Measurements from ENCODE around the gene CFAP74.
"Not testable (repeated sequence)": the region's sequence is repeated elsewhere in the genome, so short reads cannot be mapped to it uniquely, and the experiment has no call there.

The CFAP74 gene

GRCh38 chr1:1988061-1988945 is 15.3 kb downstream of the CFAP74 start:
- Histone ChIP-seq H3K9ac (ENCODE audit: low read length) (no peak overlapping the region), H3K36me3 (ENCODE audit: control insufficient read depth, low read depth, low read length) (no peaks in the 10 kb centered on the region), H3K4me1 (ENCODE audit: control insufficient read depth, low read depth, low read length) (no peaks in the 10 kb centered on the region), H3K27ac (ENCODE audit: low read length) (no peak overlapping the region), H3K4me3 (ENCODE audit: low read length) (no peak overlapping the region), H3K27me3 (ENCODE audit: control insufficient read depth, insufficient read depth, low read length) (no peaks in the 10 kb centered on the region), H3K9me3 (ENCODE audit: control insufficient read depth, low read depth, low read length) (no peaks in the 10 kb centered on the region)

DNA sequence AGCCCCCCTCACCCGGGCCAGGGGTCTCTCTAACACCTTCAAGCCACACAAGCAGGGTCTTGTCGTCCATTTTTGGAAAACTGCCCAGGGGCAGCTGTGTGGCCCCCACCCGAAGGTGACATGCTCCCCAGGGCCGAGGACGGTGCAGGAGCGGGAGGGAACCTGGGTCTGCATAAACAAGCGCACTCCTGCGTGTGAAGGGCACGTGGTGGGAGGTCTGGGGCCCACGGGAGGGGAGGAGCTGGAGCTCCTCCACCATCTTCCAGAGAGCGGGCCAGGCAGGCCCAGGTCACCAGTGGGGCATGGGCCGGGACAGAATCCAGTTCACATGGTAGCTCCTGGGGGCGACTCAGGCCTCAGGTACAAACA is 16.5 kb downstream of the CFAP74 start:
- Histone ChIP-seq H3K27ac (ENCODE audit: low read length) (no peak overlapping the region), H3K4me1 (ENCODE audit: control insufficient read depth, low read depth, low read length) (no peaks in the 10 kb centered on the region), H3K4me3 (ENCODE audit: low read length) (no peak overlapping the region), H3K9ac (ENCODE audit: low read length) (no peak overlapping the region), H3K9me3 (ENCODE audit: control insufficient read depth, low read depth, low read length) (no peaks in the 10 kb centered on the region), H3K36me3 (ENCODE audit: control insufficient read depth, low read depth, low read length) (no peaks in the 10 kb centered on the region), H3K27me3 (ENCODE audit: control insufficient read depth, insufficient read depth, low read length) (no peaks in the 10 kb centered on the region)

GRCh38 chr1:1986451-1987141 is 17.0 kb downstream of the CFAP74 start:
- H3K27me3 ChIP-seq (ENCODE audit: control insufficient read depth, insufficient read depth, low read length), result no peaks in the 10 kb centered on the region
- H3K27ac ChIP-seq (ENCODE audit: low read length), result no peak overlapping the region
- H3K4me1 ChIP-seq (ENCODE audit: control insufficient read depth, low read depth, low read length), result no peaks in the 10 kb centered on the region
- H3K9me3 ChIP-seq (ENCODE audit: control insufficient read depth, low read depth, low read length), result no peaks in the 10 kb centered on the region
- no peaks in the 10 kb centered on the region for H3K36me3 ChIP-seq (ENCODE audit: control insufficient read depth, low read depth, low read length)
- H3K9ac ChIP-seq (ENCODE audit: low read length), result no peak overlapping the region
- no peak overlapping the region for H3K4me3 ChIP-seq (ENCODE audit: low read length)

DNA sequence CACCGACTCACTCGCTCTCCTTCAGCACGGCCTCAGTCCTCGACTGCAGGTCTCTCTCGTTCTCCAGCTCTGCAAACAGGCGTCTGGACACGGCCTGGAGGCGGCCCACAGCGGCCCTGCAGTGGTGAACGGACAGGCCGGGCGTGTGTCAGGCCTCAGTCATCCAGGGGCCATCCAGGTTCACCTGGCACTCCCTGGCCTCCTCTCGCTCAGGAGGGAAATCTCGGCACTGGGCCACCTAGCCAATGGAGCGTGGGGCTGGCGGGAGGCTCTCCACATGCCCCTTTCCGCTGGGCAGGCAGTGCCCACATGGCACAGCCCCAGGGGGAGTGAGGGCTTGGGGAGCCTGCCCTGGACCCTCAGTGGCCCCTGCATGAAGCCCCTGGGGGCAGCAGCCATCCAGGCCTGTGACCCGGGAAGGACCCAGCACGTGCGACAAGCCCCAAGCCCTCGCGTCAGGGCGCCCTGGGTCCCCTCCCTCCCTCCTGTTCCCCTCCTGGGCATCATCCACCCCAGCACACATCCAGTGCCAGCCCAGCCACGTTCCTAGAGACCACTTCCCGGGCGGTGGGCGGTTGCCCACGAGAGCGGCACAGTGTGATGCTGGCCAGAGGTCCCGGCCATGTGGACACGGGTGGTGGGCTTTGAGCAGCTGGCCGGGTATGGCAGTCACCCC is 18.1 kb downstream of the CFAP74 start:
- H3K27ac ChIP-seq (ENCODE audit: low read length), result no peak overlapping the region
- H3K9me3 ChIP-seq (ENCODE audit: control insufficient read depth, low read depth, low read length), result no peaks in the 10 kb centered on the region
- no peaks in the 10 kb centered on the region for H3K27me3 ChIP-seq (ENCODE audit: control insufficient read depth, insufficient read depth, low read length)
- no peak overlapping the region for H3K4me3 ChIP-seq (ENCODE audit: low read length)
- no peaks in the 10 kb centered on the region for H3K4me1 ChIP-seq (ENCODE audit: control insufficient read depth, low read depth, low read length)
- H3K36me3 ChIP-seq (ENCODE audit: control insufficient read depth, low read depth, low read length), result no peaks in the 10 kb centered on the region
- no peak overlapping the region for H3K9ac ChIP-seq (ENCODE audit: low read length)

GRCh38 chr1:1984560-1985070 is 19.0 kb downstream of the CFAP74 start:
- no peaks in the 10 kb centered on the region for H3K9me3 ChIP-seq (ENCODE audit: control insufficient read depth, low read depth, low read length)
- no peaks in the 10 kb centered on the region for H3K36me3 ChIP-seq (ENCODE audit: control insufficient read depth, low read depth, low read length)
- no peaks in the 10 kb centered on the region for H3K27me3 ChIP-seq (ENCODE audit: control insufficient read depth, insufficient read depth, low read length)
- no peak overlapping the region for H3K4me3 ChIP-seq (ENCODE audit: low read length)
- no peaks in the 10 kb centered on the region for H3K4me1 ChIP-seq (ENCODE audit: control insufficient read depth, low read depth, low read length)
- no peak overlapping the region for H3K9ac ChIP-seq (ENCODE audit: low read length)
- H3K27ac ChIP-seq (ENCODE audit: low read length), result no peak overlapping the region

- Histone ChIP-seq H3K9ac (ENCODE audit: low read length) (no peak overlapping the region), H3K27me3 (ENCODE audit: control insufficient read depth, insufficient read depth, low read length) (no peaks in the 10 kb centered on the region), H3K4me1 (ENCODE audit: control insufficient read depth, low read depth, low read length) (no peaks in the 10 kb centered on the region), H3K9me3 (ENCODE audit: control insufficient read depth, low read depth, low read length) (no peaks in the 10 kb centered on the region), H3K36me3 (ENCODE audit: control insufficient read depth, low read depth, low read length) (no peaks in the 10 kb centered on the region), H3K27ac (ENCODE audit: low read length) (no peak overlapping the region), H3K4me3 (ENCODE audit: low read length) (no peak overlapping the region)
Observed at GRCh38 chr1:1982379-1983232, 21.0 kb downstream of the CFAP74 start.

- H3K27ac ChIP-seq (ENCODE audit: low read length); H3K4me3 ChIP-seq (ENCODE audit: low read length); H3K9me3 ChIP-seq (ENCODE audit: control insufficient read depth, low read depth, low read length); H3K27me3 ChIP-seq (ENCODE audit: control insufficient read depth, insufficient read depth, low read length); H3K4me1 ChIP-seq (ENCODE audit: control insufficient read depth, low read depth, low read length); H3K36me3 ChIP-seq (ENCODE audit: control insufficient read depth, low read depth, low read length); H3K9ac ChIP-seq (ENCODE audit: low read length): not testable (repeated sequence)
Observed at GRCh38 chr1:1981631-1982327, 21.8 kb downstream of the CFAP74 start.

DNA sequence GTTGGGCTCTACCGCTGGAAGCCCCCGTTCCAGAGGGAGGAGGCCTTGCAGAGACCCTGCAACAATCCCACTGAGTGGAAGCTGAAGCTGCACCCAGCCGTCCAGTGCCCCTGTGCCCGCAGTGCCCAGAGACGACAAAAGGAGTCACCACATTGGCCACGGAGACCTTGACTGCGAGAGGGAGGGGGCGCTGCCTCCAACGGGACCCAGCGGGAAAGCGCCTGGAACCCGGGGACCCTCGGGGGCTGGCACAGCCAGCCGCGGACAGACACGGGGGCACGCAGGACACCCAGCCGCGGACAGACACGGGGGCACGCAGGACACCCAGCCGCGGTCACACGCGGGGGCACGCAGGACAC is 22.5 kb downstream of the CFAP74 start:
- H3K4me3 ChIP-seq (ENCODE audit: low read length), result no peak overlapping the region
- H3K36me3 ChIP-seq (ENCODE audit: control insufficient read depth, low read depth, low read length), result no peaks in the 10 kb centered on the region
- no peak overlapping the region for H3K9ac ChIP-seq (ENCODE audit: low read length)
- no peaks in the 10 kb centered on the region for H3K27me3 ChIP-seq (ENCODE audit: control insufficient read depth, insufficient read depth, low read length)
- no peaks in the 10 kb centered on the region for H3K4me1 ChIP-seq (ENCODE audit: control insufficient read depth, low read depth, low read length)
- no peak overlapping the region for H3K27ac ChIP-seq (ENCODE audit: low read length)
- no peaks in the 10 kb centered on the region for H3K9me3 ChIP-seq (ENCODE audit: control insufficient read depth, low read depth, low read length)

DNA sequence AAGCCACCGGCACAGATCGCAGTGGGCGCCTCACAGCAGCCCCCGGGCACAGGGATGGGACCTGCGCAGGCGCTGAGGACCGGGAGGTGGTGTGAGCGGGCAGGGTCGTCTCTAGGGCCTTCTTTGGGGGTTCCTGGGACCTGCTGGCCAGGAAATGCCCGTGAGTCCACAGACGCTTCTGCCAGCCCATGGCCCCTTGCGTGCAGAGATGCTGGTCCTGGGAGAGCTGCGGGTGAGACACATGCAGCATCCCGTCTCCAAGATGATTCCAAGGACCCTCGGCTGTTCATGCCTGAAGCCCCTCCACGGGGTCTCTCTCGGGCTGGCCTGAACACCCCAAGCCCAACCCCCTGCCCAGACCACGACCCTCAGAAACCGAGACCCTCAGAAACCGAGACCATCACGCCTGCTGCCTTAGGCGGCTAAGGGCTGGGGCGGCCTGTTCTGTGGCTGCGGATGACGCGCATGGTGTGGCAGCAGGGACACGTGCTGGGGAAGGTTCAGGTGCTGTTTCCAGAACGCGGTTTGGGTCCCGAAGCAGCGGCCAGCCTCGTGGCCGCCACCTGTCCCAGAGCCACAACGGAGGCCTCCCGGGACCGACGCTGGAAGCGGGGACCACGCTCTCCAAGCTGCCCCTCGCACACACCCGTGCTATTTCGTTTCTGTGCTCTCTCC is 23.0 kb downstream of the CFAP74 start:
- no peak overlapping the region for H3K9ac ChIP-seq (ENCODE audit: low read length)
- no peaks in the 10 kb centered on the region for H3K4me1 ChIP-seq (ENCODE audit: control insufficient read depth, low read depth, low read length)
- no peak overlapping the region for H3K4me3 ChIP-seq (ENCODE audit: low read length)
- no peak overlapping the region for H3K27ac ChIP-seq (ENCODE audit: low read length)
- no peaks in the 10 kb centered on the region for H3K9me3 ChIP-seq (ENCODE audit: control insufficient read depth, low read depth, low read length)
- no peaks in the 10 kb centered on the region for H3K27me3 ChIP-seq (ENCODE audit: control insufficient read depth, insufficient read depth, low read length)
- no peaks in the 10 kb centered on the region for H3K36me3 ChIP-seq (ENCODE audit: control insufficient read depth, low read depth, low read length)

DNA sequence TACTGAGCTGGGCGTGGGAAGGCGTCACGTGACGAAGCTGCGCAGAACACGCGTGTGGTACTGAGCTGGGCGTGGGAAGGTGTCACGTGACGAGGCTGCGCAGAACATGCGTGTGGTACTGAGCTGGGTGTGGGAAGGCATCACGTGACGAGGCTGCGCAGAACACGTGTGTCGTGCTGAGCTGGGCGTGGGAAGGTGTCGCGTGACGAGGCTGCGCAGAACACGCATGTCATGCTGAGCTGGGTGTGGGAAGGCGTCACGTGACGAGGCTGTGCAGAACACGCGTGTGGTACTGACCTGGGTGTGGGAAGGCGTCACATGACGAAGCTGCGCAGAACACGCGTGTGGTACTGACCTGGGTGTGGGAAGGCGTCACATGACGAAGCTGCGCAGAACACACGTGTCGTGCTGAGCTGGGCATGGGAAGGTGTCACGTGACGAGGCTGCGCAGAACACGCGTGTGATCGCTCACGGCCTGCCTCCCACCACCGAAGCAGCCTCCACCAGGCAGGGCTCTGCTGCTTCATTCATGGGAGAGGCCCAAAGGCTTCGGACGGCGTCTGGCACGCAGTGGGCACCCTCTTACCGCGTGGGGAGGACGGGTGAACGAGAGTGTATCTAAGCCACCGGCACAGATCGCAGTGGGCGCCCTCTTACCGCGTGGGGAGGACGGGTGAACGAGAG is 24.0 kb downstream of the CFAP74 start:
- Histone ChIP-seq H3K4me1 (ENCODE audit: control insufficient read depth, low read depth, low read length) (no peaks in the 10 kb centered on the region), H3K36me3 (ENCODE audit: control insufficient read depth, low read depth, low read length) (no peaks in the 10 kb centered on the region), H3K4me3 (ENCODE audit: low read length) (no peak overlapping the region), H3K9me3 (ENCODE audit: control insufficient read depth, low read depth, low read length) (no peaks in the 10 kb centered on the region), H3K9ac (ENCODE audit: low read length) (no peak overlapping the region), H3K27me3 (ENCODE audit: control insufficient read depth, insufficient read depth, low read length) (no peaks in the 10 kb centered on the region), H3K27ac (ENCODE audit: low read length) (no peak overlapping the region)
